ENCODE results near the gene ATP2A1. TPM values are rescaled to one million over a fixed set of nuclear protein-coding genes. Genes with fewer than 3 reads are reported as not detected.
A peak's percentile ranks its signal among the peaks of the same experiment; 100 is the strongest.

The ATP2A1 gene
- total RNA-seq, 1 donor from 2014 or later: 8.2 TPM

DNA sequence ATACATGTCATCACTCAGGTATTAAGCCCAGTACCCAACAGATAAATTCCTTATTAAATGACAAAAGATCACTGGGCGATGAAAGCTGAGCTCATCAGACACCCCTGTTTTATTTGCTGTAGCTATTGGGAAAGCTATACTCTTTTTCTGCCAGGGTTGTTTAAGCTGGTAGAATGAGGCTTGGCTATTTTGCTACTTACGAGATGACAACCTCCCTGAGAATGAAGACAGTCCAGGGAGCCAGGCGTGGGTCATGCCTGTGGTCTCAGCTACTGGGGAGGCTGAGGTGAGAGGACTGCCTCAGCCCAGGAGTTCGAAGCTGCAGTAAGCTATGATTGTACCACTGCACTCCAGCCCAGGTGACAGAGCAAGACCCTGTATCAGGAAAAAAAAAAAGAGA is 19.0 kb upstream of the ATP2A1 start:
- no peaks in the 10 kb centered on the region for H3K9me3 Mint-ChIP-seq
- no peak overlapping the region for H3K4me2 ChIP-seq
- peaks cover 3% of the 10 kb centered on the region for H3K36me3 Mint-ChIP-seq
- H3K27me3 Mint-ChIP-seq (ENCODE audit: insufficient read depth, low read depth): no peaks in the 10 kb centered on the region
- no peak for DNase-seq (ENCODE audit: low spot score)
- no peaks in the 10 kb centered on the region for H4K20me1 ChIP-seq (ENCODE audit: low read depth)
- no peak overlapping the region for H3K27ac Mint-ChIP-seq
- no peaks in the 10 kb centered on the region for H3K4me1 ChIP-seq
- H3F3A ChIP-seq (ENCODE audit: low read depth): peaks cover 4% of the 10 kb centered on the region
- H3K9me3 ChIP-seq (ENCODE audit: low read depth): no peaks in the 10 kb centered on the region
- no peaks in the 10 kb centered on the region for H3K36me3 ChIP-seq
- no peak overlapping the region for H3K27ac ChIP-seq
- no peak overlapping the region for H2AFZ ChIP-seq (replicated peaks)
- H3K79me2 ChIP-seq (ENCODE audit: low read depth): peaks cover 11% of the 10 kb centered on the region
- no peak for TF ChIP-seq EZH2phosphoT487 (IDR thresholded peaks at IDR 0.05)
- TF ChIP-seq EZH2 (IDR thresholded peaks at IDR 0.05): no peak
- TF ChIP-seq, protein P1, sequence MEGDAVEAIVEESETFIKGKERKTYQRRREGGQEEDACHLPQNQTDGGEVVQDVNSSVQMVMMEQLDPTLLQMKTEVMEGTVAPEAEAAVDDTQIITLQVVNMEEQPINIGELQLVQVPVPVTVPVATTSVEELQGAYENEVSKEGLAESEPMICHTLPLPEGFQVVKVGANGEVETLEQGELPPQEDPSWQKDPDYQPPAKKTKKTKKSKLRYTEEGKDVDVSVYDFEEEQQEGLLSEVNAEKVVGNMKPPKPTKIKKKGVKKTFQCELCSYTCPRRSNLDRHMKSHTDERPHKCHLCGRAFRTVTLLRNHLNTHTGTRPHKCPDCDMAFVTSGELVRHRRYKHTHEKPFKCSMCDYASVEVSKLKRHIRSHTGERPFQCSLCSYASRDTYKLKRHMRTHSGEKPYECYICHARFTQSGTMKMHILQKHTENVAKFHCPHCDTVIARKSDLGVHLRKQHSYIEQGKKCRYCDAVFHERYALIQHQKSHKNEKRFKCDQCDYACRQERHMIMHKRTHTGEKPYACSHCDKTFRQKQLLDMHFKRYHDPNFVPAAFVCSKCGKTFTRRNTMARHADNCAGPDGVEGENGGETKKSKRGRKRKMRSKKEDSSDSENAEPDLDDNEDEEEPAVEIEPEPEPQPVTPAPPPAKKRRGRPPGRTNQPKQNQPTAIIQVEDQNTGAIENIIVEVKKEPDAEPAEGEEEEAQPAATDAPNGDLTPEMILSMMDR (IDR thresholded peaks at IDR 0.05): no peak
- no peak overlapping the region for H3K9ac ChIP-seq
- H3K4me3 Mint-ChIP-seq: no peak overlapping the region
- H3K4me1 Mint-ChIP-seq: peaks cover 3% of the 10 kb centered on the region
- no peaks in the 10 kb centered on the region for H3K27me3 ChIP-seq
- no peak overlapping the region for H3K4me3 ChIP-seq

DNA sequence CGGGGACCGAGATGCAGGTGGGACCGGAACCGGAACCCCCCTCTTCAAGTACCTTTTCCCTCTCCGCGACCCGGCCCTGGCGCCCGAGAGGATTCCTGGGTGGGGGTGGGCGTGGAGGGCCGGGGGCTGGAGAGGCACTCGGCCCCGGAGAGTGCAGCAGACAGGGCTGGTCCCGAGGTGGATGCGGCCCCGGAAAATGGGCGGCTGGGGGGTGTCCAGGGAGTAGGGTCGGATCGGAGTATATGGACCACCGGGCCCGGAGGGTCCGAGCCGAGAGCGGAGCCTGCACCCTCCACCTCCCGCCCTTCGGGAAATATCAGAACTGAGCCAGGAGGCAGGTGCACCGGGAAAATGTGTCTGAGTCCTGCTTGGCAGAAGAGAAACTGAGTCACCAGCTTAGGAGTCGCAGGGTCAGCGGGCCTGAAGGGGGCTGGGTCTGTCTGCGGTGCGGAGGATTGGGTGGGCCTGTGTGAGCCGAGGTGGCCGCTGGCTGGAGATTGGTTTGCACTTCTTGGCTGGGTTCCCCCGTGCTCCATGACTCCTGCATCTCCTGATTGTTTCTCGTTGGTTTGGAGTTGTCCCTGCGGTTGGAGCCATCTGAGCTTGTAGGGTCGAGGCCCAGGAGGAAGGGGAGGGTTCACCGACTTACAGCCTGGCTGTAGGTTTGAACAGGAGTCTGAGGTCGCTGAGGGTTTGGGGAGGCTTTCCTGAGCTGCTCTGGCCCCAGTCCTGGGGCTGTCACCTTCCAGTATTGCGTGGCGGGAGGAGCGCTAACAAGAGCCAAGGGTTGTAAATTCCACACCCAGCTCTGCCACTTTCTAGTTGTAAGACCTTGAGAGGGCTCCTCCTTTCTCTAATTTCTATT is 14.1 kb upstream of the ATP2A1 start:
- Histone ChIP-seq H3K9me3 (ENCODE audit: low read depth) (no peaks in the 10 kb centered on the region), H3K4me3 (peak overlapping the region; percentile 95), H3K4me2 (peak overlapping the region; percentile 80), H2AFZ (replicated peaks) (peak overlapping the region; percentile 100), H3K79me2 (ENCODE audit: low read depth) (peaks cover 32% of the 10 kb centered on the region), H3K9ac (peak overlapping the region; percentile 97), H3F3A (ENCODE audit: low read depth) (peaks cover 4% of the 10 kb centered on the region), H3K27me3 (no peaks in the 10 kb centered on the region), H3K27ac (peak overlapping the region; percentile 98), H4K20me1 (ENCODE audit: low read depth) (peaks cover 9% of the 10 kb centered on the region), H3K4me1 (no peaks in the 10 kb centered on the region), H3K36me3 (no peaks in the 10 kb centered on the region)
- H3K4me1 Mint-ChIP-seq: peaks cover 17% of the 10 kb centered on the region
- DNase-seq (ENCODE audit: low spot score): peak; percentile 39
- H3K4me3 Mint-ChIP-seq: peak overlapping the region; percentile 99
- TF ChIP-seq, protein P1 (IDR thresholded peaks at IDR 0.05): no peak
- TF ChIP-seq EZH2phosphoT487 (IDR thresholded peaks at IDR 0.05): no peak
- no peak for TF ChIP-seq EZH2 (IDR thresholded peaks at IDR 0.05)
- peak overlapping the region; percentile 88 for H3K27ac Mint-ChIP-seq
- H3K27me3 Mint-ChIP-seq (ENCODE audit: insufficient read depth, low read depth): no peaks in the 10 kb centered on the region
- H3K9me3 Mint-ChIP-seq: no peaks in the 10 kb centered on the region
- peaks cover 8% of the 10 kb centered on the region for H3K36me3 Mint-ChIP-seq

- Histone ChIP-seq H3K4me2 (peak overlapping the region; percentile 80), H3K27me3 (no peaks in the 10 kb centered on the region), H3K9ac (peak overlapping the region; percentile 97), H3K4me3 (peak overlapping the region; percentile 95), H3K27ac (no peak overlapping the region), H3F3A (ENCODE audit: low read depth) (peaks cover 4% of the 10 kb centered on the region), H4K20me1 (ENCODE audit: low read depth) (peaks cover 9% of the 10 kb centered on the region), H3K9me3 (ENCODE audit: low read depth) (no peaks in the 10 kb centered on the region), H2AFZ (replicated peaks) (no peak overlapping the region), H3K4me1 (no peaks in the 10 kb centered on the region), H3K36me3 (no peaks in the 10 kb centered on the region), H3K79me2 (ENCODE audit: low read depth) (peaks cover 32% of the 10 kb centered on the region)
- Mint-ChIP-seq H3K9me3 (no peaks in the 10 kb centered on the region), H3K4me1 (peaks cover 17% of the 10 kb centered on the region), H3K4me3 (peak overlapping the region; percentile 99), H3K27ac (no peak overlapping the region), H3K36me3 (peaks cover 14% of the 10 kb centered on the region), H3K27me3 (ENCODE audit: insufficient read depth, low read depth) (no peaks in the 10 kb centered on the region)
- no peak for TF ChIP-seq EZH2 (IDR thresholded peaks at IDR 0.05)
- no peak for TF ChIP-seq EZH2phosphoT487 (IDR thresholded peaks at IDR 0.05)
- TF ChIP-seq, protein P1 (IDR thresholded peaks at IDR 0.05): no peak
- no peak for DNase-seq (ENCODE audit: low spot score)
Measured at GRCh38 chr16:28865001-28865688, 13.1 kb upstream of the ATP2A1 start.

Measured in neural progenitor cell (in vitro differentiated cells).